K562 (cell line): ENCODE results near the gene HMOX2.

ENCODE experiments used
- MCM3 ChIP-seq: fragments of 450-650 bp; IDR thresholded peaks from 2 replicates; pipeline ENCODE4 v1.6.1; 2016
- MTA2 ChIP-seq: fragments of 450-650 bp; IDR thresholded peaks from 2 replicates; pipeline ENCODE4 v1.6.1; 2016; ENCODE audit warnings: low read depth
- MXI1 ChIP-seq: IDR thresholded peaks from 2 replicates; pipeline ENCODE4 v1.6.1; 2011; ENCODE audit warnings: low read depth, mild to moderate bottlenecking, improper control_type of control experiment, low read length
- POLR2A ChIP-seq: fragments of 450-650 bp; conservative IDR thresholded peaks from 2 replicates; pipeline ENCODE4 v1.6.1; 2016
- SLC30A9 ChIP-seq: fragments of 250-450 bp; sonication (Bioruptor Pico); IDR thresholded peaks from 2 replicates; pipeline ENCODE4 v1.8.0; 2022; ENCODE audit warnings: mild to moderate bottlenecking, moderate library complexity
- TEAD2 ChIP-seq: fragments of 450-650 bp; IDR thresholded peaks from 2 replicates; pipeline ENCODE4 v1.6.1; 2016; ENCODE audit warnings: missing genetic modification characterization, control low read depth, missing compliant biosample characterization
- ZBTB17 ChIP-seq: fragments of 450-650 bp; formaldehyde crosslinking; IDR thresholded peaks from 2 replicates; pipeline ENCODE4 v1.4.0; 2020; ENCODE audit warnings: mild to moderate bottlenecking
- ZFPM2 ChIP-seq: fragments of 250-450 bp; sonication (Bioruptor Pico); IDR thresholded peaks from 2 replicates; pipeline ENCODE4 v1.5.1; 2022; ENCODE audit warnings: mild to moderate bottlenecking
- ZSCAN29 ChIP-seq: fragments of 450-650 bp; IDR thresholded peaks from 2 replicates; pipeline ENCODE4 v1.6.1; 2017
- TF ChIP-seq, protein P1 (sequence below): sonication (generic); formaldehyde crosslinking; IDR thresholded peaks from 2 replicates; pipeline ENCODE4 v1.9.0; 2022; ENCODE audit warnings: mild to moderate bottlenecking, missing genetic modification reagents

DNA sequence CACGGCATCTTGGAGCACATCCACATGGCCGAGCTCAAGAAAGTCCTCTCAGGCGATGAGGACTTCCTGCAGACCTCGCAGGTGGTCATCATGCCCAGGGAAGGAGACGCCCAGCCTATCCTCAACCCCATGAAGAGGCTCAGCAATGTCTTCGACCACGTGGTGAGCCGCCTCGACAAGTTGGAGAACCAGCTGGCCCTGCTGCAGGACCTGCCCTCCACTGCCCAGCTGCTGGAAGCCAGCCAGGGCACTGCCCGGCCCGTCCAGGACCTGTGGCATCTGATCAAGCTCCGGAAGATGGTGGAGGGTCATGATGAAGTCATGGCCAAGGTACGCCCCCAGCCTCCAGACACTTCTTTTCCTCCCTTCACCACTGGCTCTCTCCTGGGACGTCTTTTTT lies 80.4 kb downstream of the HMOX2 start:
- TF ChIP-seq ZBTB17 (CRISPR knock-in tag) (no peak), MTA2 (no peak), MCM3 (no peak), ZFPM2 (CRISPR knock-in tag) (no peak), POLR2A (no peak), ZSCAN29 (no peak), TEAD2 (tag) (no peak), SLC30A9 (CRISPR knock-in tag) (no peak), MXI1 (no peak)
- TF ChIP-seq, protein P1, sequence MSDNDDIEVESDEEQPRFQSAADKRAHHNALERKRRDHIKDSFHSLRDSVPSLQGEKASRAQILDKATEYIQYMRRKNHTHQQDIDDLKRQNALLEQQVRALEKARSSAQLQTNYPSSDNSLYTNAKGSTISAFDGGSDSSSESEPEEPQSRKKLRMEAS (CRISPR knock-in tag) = no peak; the same call in 1 of the 2 replicates
